GM21360 (cell line): ENCODE data around the gene LGALS9B.
"Not testable (repeated sequence)": the region's sequence is repeated elsewhere in the genome, so short reads cannot be mapped to it uniquely, and the experiment has no call there.

ENCODE experiments used
- ATAC-seq: cut with Tn5 transposase; IDR thresholded peaks from one replicate; pipeline ENCODE4 v1.9.1; 2021; ENCODE audit warnings: mild to moderate bottlenecking, moderate library complexity; ENCODE audit not compliant: unreplicated experiment

LGALS9B gene

GRCh38 chr17:20469107-20469506 lies 1.8 kb upstream of the LGALS9B start:
- ATAC-seq, result not testable (repeated sequence)

GRCh38 chr17:20466999-20467398 lies 340 bp downstream of the LGALS9B start:
- peak; percentile 30 for ATAC-seq

- ATAC-seq, result not testable (repeated sequence)
Measured at GRCh38 chr17:20466553-20466952, 786 bp downstream of the LGALS9B start.

- ATAC-seq, result not testable (repeated sequence)
Measured at GRCh38 chr17:20465535-20465934, 1.8 kb downstream of the LGALS9B start.

- not testable (repeated sequence) for ATAC-seq
Measured at GRCh38 chr17:20464854-20465414, 2.4 kb downstream of the LGALS9B start.

GRCh38 chr17:20462158-20462557 lies 5.2 kb downstream of the LGALS9B start:
- ATAC-seq, result not testable (repeated sequence)

GRCh38 chr17:20457848-20458381 lies 9.4 kb downstream of the LGALS9B start:
- ATAC-seq, result not testable (repeated sequence)

GRCh38 chr17:20455106-20455505 lies 12.2 kb downstream of the LGALS9B start:
- not testable (repeated sequence) for ATAC-seq

- ATAC-seq, result not testable (repeated sequence)
Measured at GRCh38 chr17:20453820-20454434, 13.4 kb downstream of the LGALS9B start.

GRCh38 chr17:20450852-20451251 lies 16.5 kb downstream of the LGALS9B start:
- not testable (repeated sequence) for ATAC-seq

GRCh38 chr17:20447534-20448321 lies 19.6 kb downstream of the LGALS9B start:
- not testable (repeated sequence) for ATAC-seq

- ATAC-seq, result not testable (repeated sequence)
Measured at GRCh38 chr17:20446895-20447294, 20.4 kb downstream of the LGALS9B start.

GRCh38 chr17:20444581-20445236 lies 22.6 kb downstream of the LGALS9B start:
- ATAC-seq, result not testable (repeated sequence)

GRCh38 chr17:20444173-20444572 lies 23.2 kb downstream of the LGALS9B start:
- not testable (repeated sequence) for ATAC-seq

- not testable (repeated sequence) for ATAC-seq
Measured at GRCh38 chr17:20443632-20444031, 23.7 kb downstream of the LGALS9B start.

- ATAC-seq, result not testable (repeated sequence)
Measured at GRCh38 chr17:20440665-20441064, 26.7 kb downstream of the LGALS9B start.

- not testable (repeated sequence) for ATAC-seq
Measured at GRCh38 chr17:20435166-20435565, 32.2 kb downstream of the LGALS9B start.

GRCh38 chr17:20433382-20433781 lies 34.0 kb downstream of the LGALS9B start:
- not testable (repeated sequence) for ATAC-seq

- ATAC-seq, result not testable (repeated sequence)
Measured at GRCh38 chr17:20427264-20427663, 40.1 kb downstream of the LGALS9B start.

GRCh38 chr17:20422826-20423225 lies 44.5 kb downstream of the LGALS9B start:
- not testable (repeated sequence) for ATAC-seq

GRCh38 chr17:20418838-20419237 lies 48.5 kb downstream of the LGALS9B start:
- ATAC-seq, result not testable (repeated sequence)
